ENCODE measurements around the gene CTTNBP2NL. TPM values are rescaled to one million over a fixed set of nuclear protein-coding genes. Genes with fewer than 3 reads are reported as not detected.

The CTTNBP2NL gene
- total RNA-seq, 2 experiments from 2014 or later = 3.4 to 3.6 TPM

GRCh38 chr1:112507921-112508277 is 111.9 kb downstream of the CTTNBP2NL start:
- ChIA-PET POLR2A (no interaction called here), CTCF (interaction anchor here (0.9 kb wide), 1 partner anchor 200 kb away, joined by 3 read pairs; no protein-coding TSS in a partner anchor)
- no peak for DNase-seq
- peaks cover 53% of the 10 kb centered on the region for H3K27me3 Mint-ChIP-seq
- peak overlapping the region; percentile 72 for H3K4me3 Mint-ChIP-seq
- no peaks in the 10 kb centered on the region for H3K36me3 Mint-ChIP-seq (ENCODE audit: low read depth)
- H3K9me3 Mint-ChIP-seq = no peaks in the 10 kb centered on the region
- H3K27ac Mint-ChIP-seq = no peak overlapping the region
- H3K4me1 Mint-ChIP-seq = peaks cover 10% of the 10 kb centered on the region

GRCh38 chr1:112508278-112509004 is 112.4 kb downstream of the CTTNBP2NL start, which contains the start of gene WNT2B:
TSS of gene WNT2B (plus strand) at chr1:112508965. CDS start at chr1:112509263, 298 bp downstream.
- H3K27ac Mint-ChIP-seq = no peak within 1 kb of the TSS
- peaks cover 47% of the 10 kb centered on the region for H3K27me3 Mint-ChIP-seq
- H3K9me3 Mint-ChIP-seq = no peaks in the 10 kb centered on the region
- no peaks in the 10 kb centered on the region for H3K36me3 Mint-ChIP-seq (ENCODE audit: low read depth)
- H3K4me1 Mint-ChIP-seq = peaks cover 10% of the 10 kb centered on the region
- ChIA-PET POLR2A (interaction anchor here (1.5 kb wide), 1 partner anchor 110 kb away, joined by 5 read pairs; the partner anchor contains the start of gene ST7L), CTCF (interaction anchor here (0.9 to 1.1 kb wide), 2 partner anchors 43 to 199 kb away, joined by 3 to 4 read pairs; no protein-coding TSS in a partner anchor)
- peak; percentile 61 for DNase-seq
- peak within 1 kb of the TSS; percentile 72 for H3K4me3 Mint-ChIP-seq

GRCh38 chr1:112509005-112509659 is 113.1 kb downstream of the CTTNBP2NL start:
- Mint-ChIP-seq H3K9me3 (no peaks in the 10 kb centered on the region), H3K27me3 (peaks cover 43% of the 10 kb centered on the region), H3K36me3 (ENCODE audit: low read depth) (no peaks in the 10 kb centered on the region), H3K27ac (no peak overlapping the region), H3K4me3 (peak overlapping the region; percentile 9), H3K4me1 (peaks cover 10% of the 10 kb centered on the region)
- CTCF ChIA-PET = interaction anchor here (1.1 kb wide), 1 partner anchor 43 kb away, joined by 4 read pairs; no protein-coding TSS in a partner anchor
- peak; percentile 20 for DNase-seq
- POLR2A ChIA-PET = interaction anchor here (1.5 kb wide), 1 partner anchor 110 kb away, joined by 5 read pairs; the partner anchor contains the start of gene ST7L

GRCh38 chr1:112509660-112510178 is 113.7 kb downstream of the CTTNBP2NL start:
- no peak for DNase-seq
- POLR2A ChIA-PET = interaction anchor here (1.5 kb wide), 1 partner anchor 109 kb away, joined by 5 read pairs; the partner anchor contains the start of gene ST7L
- CTCF ChIA-PET = interaction anchor here (1.1 kb wide), 1 partner anchor 44 kb away, joined by 4 read pairs; no protein-coding TSS in a partner anchor
- Mint-ChIP-seq H3K4me1 (peaks cover 10% of the 10 kb centered on the region), H3K36me3 (ENCODE audit: low read depth) (no peaks in the 10 kb centered on the region), H3K9me3 (no peaks in the 10 kb centered on the region), H3K27ac (no peak overlapping the region), H3K4me3 (peak overlapping the region; percentile 44), H3K27me3 (peaks cover 37% of the 10 kb centered on the region)

DNA sequence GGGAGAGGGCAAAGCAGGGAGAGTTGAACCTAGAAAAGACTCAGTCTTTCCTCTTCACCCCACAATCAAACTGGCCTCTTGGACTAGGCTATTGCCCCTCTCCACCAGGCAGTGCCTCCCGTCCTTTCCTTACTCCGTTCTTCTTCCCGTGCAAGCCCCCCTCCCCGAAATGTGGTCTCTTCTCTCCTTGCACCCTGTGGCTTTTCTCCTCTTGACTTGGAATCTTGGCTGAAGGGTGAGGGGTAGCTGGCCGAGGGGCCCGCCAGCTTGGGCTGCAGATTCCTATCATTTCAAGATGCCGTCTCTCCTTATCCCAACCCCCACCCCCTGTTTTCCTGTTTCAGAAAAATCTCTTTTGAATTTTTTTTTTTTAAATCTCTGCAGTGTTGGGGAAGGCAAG is 114.3 kb downstream of the CTTNBP2NL start:
- no peaks in the 10 kb centered on the region for H3K36me3 Mint-ChIP-seq (ENCODE audit: low read depth)
- H3K4me1 Mint-ChIP-seq = peaks cover 10% of the 10 kb centered on the region
- CTCF ChIA-PET = no interaction called here
- H3K4me3 Mint-ChIP-seq = no peak overlapping the region
- H3K27me3 Mint-ChIP-seq = peaks cover 33% of the 10 kb centered on the region
- no peak overlapping the region for H3K27ac Mint-ChIP-seq
- POLR2A ChIA-PET = no interaction called here
- no peak for DNase-seq
- no peaks in the 10 kb centered on the region for H3K9me3 Mint-ChIP-seq

Other genes with a start within 250 kb of the CTTNBP2NL start
- gene WNT2B, start 112.8 kb downstream of the CTTNBP2NL start, total RNA-seq = under 1 TPM; 0.08 to 0.15 TPM
- gene ST7L, start 222.9 kb downstream of the CTTNBP2NL start, total RNA-seq = 10 to 100 TPM; 13.7 to 14.0 TPM
- 100 to 1,000 TPM; 340 to 342 TPM for gene CAPZA1, start 223.6 kb downstream of the CTTNBP2NL start, total RNA-seq